Stimulated activated CD8-positive, alpha-beta memory T cell treated with anti-CD3 and anti-CD28 coated beads, Interleukin-12 subunit alpha, Interleukin-12 subunit beta, amount 100 ng/mL, for 1 hour (primary cell): ENCODE data around the gene LARGE2.
A peak's percentile ranks its signal among the peaks of the same experiment; 100 is the strongest.

Experiments used
- DNase-seq: peaks from one replicate; pipeline ENCODE4 v3.0.0-alpha.2; 2020; ENCODE audit warnings: low read depth

LARGE2 gene

GRCh38 chr11:45922425-45923082 lies at the start of gene LARGE2:
Gene LARGE2, plus strand, starts transcription at chr11:45922656. Its CDS starts 227 bp downstream, at chr11:45922883.
- DNase-seq = no peak

DNA sequence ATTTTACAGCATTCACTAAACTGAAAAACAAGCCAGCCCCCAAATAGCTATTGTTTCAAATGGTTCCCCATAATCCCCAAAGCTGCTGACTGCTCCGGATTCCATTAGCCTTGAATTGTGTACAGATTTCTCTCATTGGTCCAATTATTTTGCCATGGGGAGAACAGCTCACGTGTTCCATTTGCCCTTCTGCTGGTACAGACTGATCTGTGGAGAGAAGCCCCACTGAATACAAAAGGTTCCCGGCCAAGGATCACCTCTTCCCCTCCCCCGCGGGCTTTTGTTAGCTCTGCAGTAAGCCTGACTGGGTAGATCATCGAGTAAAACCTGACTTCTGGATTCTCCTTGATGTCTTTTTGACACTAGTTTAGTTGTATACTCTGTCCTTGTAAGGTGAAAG lies 46.1 kb upstream of the LARGE2 start:
- no peak for DNase-seq

GRCh38 chr11:45877221-45877620 lies 45.2 kb upstream of the LARGE2 start:
- no peak for DNase-seq

DNA sequence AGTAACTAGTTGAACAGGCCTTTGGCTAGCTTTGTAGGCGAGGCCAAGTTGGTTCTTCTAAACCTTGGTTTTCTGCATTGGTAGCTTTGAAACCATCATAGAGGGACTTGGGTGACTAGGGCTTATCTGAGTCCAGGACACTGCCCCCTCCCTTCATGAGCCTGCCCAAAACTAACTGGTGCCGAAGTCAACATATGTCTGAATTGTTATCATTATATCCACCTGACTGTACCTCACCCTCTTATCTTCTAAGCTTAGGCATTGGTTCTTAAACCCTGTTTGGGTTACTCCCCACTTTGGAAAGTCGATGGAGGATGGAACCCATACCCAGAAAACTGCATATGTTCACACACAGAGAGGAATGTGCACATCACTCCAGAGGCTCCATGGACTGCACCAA lies 44.6 kb upstream of the LARGE2 start:
- no peak for DNase-seq

DNA sequence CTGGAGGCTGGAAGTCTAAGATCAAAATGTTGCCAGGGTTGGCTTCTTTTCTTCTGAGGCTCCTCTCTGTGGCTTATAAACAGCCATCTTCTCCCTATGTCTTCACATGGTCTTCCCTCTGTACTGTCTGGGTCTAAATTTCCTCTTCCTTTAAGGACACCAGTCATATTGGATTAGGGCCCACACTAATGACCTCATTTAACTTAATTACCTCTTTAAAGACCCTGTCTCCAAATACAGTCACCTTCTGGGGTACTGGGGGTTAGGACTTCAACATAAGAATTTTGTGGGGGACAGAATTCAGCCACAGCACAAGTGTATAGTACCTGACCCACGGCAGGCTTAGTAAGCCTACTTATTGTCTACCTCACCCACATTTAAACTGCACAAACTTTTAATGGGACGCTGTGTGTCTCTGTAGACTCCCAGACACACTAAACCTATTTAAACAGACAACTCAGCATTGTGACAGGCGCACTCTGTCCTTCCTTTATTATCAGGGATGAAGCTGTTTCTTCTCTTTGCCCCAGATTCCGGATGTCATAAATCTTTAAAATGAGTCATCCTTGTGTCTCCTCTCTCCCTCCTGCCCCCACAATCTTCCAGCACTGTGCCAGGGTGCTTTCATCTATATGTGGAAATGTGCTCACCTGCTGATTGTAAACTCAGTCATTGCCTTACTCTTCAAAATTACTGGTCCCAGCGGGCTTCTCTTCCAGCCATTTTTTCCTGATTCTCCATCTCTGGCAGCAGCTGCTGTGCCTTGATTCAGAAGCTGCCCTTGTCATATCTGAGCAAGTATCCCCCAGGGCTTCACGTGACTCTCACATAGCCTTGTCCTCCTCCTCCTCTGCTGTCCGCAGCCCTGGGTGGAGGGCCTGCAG lies 42.4 kb upstream of the LARGE2 start:
- no peak for DNase-seq

GRCh38 chr11:45880772-45881570 lies 41.5 kb upstream of the LARGE2 start:
- no peak for DNase-seq

DNA sequence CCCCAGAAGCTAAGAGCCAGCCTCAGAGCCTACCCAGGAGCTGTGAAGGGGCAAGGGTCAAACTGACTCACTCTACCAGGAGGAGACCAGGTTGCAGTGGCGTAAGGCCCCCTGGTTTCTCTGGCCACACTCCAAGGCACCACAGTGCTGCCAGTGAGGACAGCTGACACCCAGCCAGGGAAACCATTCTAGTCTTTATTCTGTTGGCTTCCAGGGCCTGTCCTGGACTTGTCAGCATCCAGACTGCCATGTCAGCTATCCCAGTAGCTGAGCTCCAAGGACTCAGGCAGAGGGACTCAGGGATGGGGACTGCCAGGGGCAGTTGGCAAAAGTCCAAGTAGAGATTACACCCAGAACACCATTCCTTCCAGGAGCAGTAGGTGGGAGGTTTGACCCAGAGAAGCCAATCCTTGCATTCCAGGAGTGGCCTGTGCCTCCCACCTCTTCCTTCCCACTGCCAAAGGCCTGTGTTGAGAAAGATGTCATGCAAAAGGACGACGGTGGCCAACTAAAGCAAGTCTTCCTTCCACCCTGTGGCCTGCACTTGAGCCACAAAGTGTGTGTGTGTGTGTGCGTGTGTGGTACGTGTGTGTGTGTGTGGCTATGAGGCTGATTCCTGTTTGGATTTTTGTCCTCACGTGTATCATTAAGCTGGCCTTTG lies 40.6 kb upstream of the LARGE2 start:
- DNase-seq = no peak

GRCh38 chr11:45884596-45885185 lies 37.8 kb upstream of the LARGE2 start:
- no peak for DNase-seq

- peak; percentile 27 for DNase-seq
Observed at GRCh38 chr11:45885274-45885920, 37.1 kb upstream of the LARGE2 start, which contains the start of gene MAPK8IP1. Gene MAPK8IP1, plus strand, starts transcription at chr11:45885651. Its CDS starts 170 bp downstream, at chr11:45885821.

GRCh38 chr11:45885921-45886721 lies 36.3 kb upstream of the LARGE2 start:
- DNase-seq = no peak

GRCh38 chr11:45886816-45887520 lies 35.5 kb upstream of the LARGE2 start:
- no peak for DNase-seq

GRCh38 chr11:45887587-45887986 lies 34.9 kb upstream of the LARGE2 start:
- DNase-seq = no peak

- DNase-seq = no peak
Observed at GRCh38 chr11:45889555-45889954, 32.9 kb upstream of the LARGE2 start.

GRCh38 chr11:45889966-45890365 lies 32.5 kb upstream of the LARGE2 start:
- no peak for DNase-seq

DNA sequence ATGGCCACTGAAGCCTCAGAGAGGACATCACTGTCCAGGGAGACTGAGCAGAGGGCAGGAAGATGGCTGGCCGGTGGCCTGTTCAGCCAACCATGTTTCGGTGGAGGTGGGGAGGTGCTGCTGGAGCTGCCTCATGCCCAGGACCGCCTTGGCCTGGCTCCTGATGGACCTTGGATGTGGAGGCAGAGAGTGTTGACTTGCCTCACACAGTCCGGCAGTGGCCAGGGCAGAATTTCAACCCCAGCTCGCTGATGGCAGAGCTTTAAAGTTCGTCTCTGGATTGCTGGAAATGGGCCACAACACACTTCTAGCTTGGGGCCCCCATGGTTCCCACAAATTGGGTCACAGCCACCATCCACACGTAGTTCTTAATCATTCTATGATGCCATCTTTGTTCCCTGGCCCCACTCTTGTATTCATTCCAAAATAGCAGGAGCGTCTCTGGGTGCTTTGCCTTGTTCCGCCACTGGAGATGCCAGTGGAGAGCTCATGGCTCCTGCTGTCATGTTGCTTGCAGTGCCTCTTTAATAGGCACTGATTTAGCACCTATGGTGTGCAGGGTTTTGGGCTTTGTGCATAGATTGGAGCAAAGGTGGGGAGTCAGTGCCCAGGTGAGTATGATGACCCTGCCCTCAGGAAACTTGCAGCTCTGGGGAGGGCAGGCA lies 31.4 kb upstream of the LARGE2 start:
- no peak for DNase-seq

DNA sequence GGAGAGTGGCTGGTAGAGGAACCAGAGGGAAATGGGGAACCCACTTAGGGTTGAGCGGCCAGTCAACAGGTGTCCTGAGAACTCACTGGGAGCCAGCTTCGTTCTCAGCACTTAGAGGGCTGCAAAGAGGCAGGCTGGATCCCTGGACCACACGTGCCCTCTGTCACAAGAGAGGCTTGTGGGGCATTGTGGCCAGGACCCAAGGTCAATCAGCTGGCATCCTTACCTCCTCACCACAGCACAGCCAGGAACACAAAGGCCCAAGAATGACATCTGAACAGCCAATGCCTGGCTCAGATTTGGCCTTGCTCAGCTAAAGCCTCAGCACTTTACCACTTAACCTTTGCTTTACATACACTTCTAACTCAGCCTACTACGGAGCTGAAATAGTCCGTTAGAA lies 29.6 kb upstream of the LARGE2 start:
- DNase-seq = no peak

- DNase-seq = no peak
Observed at GRCh38 chr11:45894555-45895247, 27.8 kb upstream of the LARGE2 start.

GRCh38 chr11:45895553-45896259 lies 26.8 kb upstream of the LARGE2 start:
- DNase-seq = no peak
